B cell (primary cell): ENCODE results near the gene SLC25A24. TPM values are rescaled to one million over a fixed set of nuclear protein-coding genes. Genes with fewer than 3 reads are reported as not detected.
"Not testable (repeated sequence)": the region's sequence is repeated elsewhere in the genome, so short reads cannot be mapped to it uniquely, and the experiment has no call there.

ENCODE experiments used
- ATAC-seq: fragments of 200-7000 bp; cut with Tn5 transposase; one replicate; pipeline ENCODE4 v1.10.0; 2021; ENCODE audit warnings: low read depth, mild to moderate bottlenecking, moderate number of reproducible peaks, moderate library complexity
- CTCF ChIA-PET: fragments of 350-600 bp; sonication (Branson Sonifier 250); formaldehyde crosslinking; loops from one replicate; lab custom pipeline; 2021; ENCODE audit warnings: antibody characterized with exemption, inconsistent platforms; lab: Charles Lee
- POLR2A ChIA-PET: fragments of 350-600 bp; sonication (Branson Sonifier 250); formaldehyde crosslinking; loops from one replicate; lab custom pipeline; 2021; ENCODE audit warnings: antibody characterized with exemption; lab: Charles Lee
- DNase-seq: peaks from one replicate; pipeline ENCODE4 v3.0.0; 2013
- H2AFZ ChIP-seq: 2 replicates; pipeline ENCODE4 v1.6.1; 2012; ENCODE audit warnings: mild to moderate bottlenecking, low read depth, low read length; ENCODE audit not compliant: insufficient read depth, poor library complexity, severe bottlenecking
- H3K27ac ChIP-seq, 2 donors: 1 replicate in 1 of 2; 2 replicates in 1 of 2; pipeline ENCODE4 v1.5.1; 2012 to 2013; ENCODE audit warnings: low read length in 2 of 2, mild to moderate bottlenecking in 2 of 2, moderate library complexity in 1 of 2
- H3K27me3 ChIP-seq, 4 experiments: fragments of 200-600 bp in 1 of 4; sonication (generic) in 1 of 4; replicated peaks in 1 of 4; 1 replicate in 2 of 4; 2 replicates in 2 of 4; pipeline versions ENCODE4 v1.6.1 to v1.7.0; 2013 to 2016; ENCODE audit warnings: low read length in 3 of 4, mild to moderate bottlenecking in 2 of 4, mixed read lengths in 1 of 4, moderate library complexity in 1 of 4; ENCODE audit not compliant: insufficient read depth in 4 of 4, control insufficient read depth in 3 of 4; ENCODE audit errors: control extremely low read depth in 1 of 4
- H3K36me3 ChIP-seq, 2 experiments: replicated peaks in 1 of 2; 1 replicate in 1 of 2; 2 replicates in 1 of 2; pipeline versions ENCODE4 v1.6.1 to v1.7.1; 2013; ENCODE audit warnings: low read length in 1 of 2; ENCODE audit not compliant: insufficient read depth in 2 of 2, control insufficient read depth in 1 of 2; ENCODE audit errors: control extremely low read depth in 1 of 2, extremely low read depth in 1 of 2
- H3K4me1 ChIP-seq, 2 donors: fragments of 200-600 bp in 1 of 2; sonication (generic) in 1 of 2; 1 replicate in 1 of 2; 2 replicates in 1 of 2; pipeline versions ENCODE4 v1.5.1 to v1.6.1; 2013 to 2017; ENCODE audit warnings: low read length in 2 of 2; ENCODE audit not compliant: control insufficient read depth in 2 of 2, insufficient read depth in 2 of 2
- H3K4me2 ChIP-seq: replicated peaks from 2 replicates; pipeline ENCODE3; 2012; ENCODE audit warnings: mild to moderate bottlenecking, low read depth, low read length; ENCODE audit not compliant: poor library complexity, severe bottlenecking
- H3K4me3 ChIP-seq, 5 experiments: fragments of 200-600 bp in 1 of 5; sonication (generic) in 1 of 5; 1 replicate in 3 of 5; 2 replicates in 2 of 5; pipeline versions ENCODE4 v1.5.1 to v1.7.0; 2011 to 2016; ENCODE audit warnings: low read length in 4 of 5, mild to moderate bottlenecking in 4 of 5, low read depth in 2 of 5, control low read depth in 1 of 5, moderate library complexity in 1 of 5; ENCODE audit not compliant: insufficient read depth in 1 of 5; ENCODE audit errors: control extremely low read depth in 1 of 5, extremely low read depth in 1 of 5
- H3K79me2 ChIP-seq: fragments of 200-600 bp; sonication (generic); one replicate; pipeline ENCODE4 v1.6.0; 2016; ENCODE audit warnings: low read length; ENCODE audit not compliant: control insufficient read depth, insufficient read depth
- H3K9ac ChIP-seq: fragments of 200-600 bp; sonication (generic); 2 replicates; pipeline ENCODE4 v1.6.1; 2017; ENCODE audit warnings: mild to moderate bottlenecking, low read length, moderate library complexity
- H3K9me3 ChIP-seq, 3 donors: one replicate each; pipeline versions ENCODE4 v1.6.1 to v1.7.1; 2013; ENCODE audit warnings: low read length in 2 of 3; ENCODE audit not compliant: control insufficient read depth in 2 of 3, insufficient read depth in 1 of 3; ENCODE audit errors: control extremely low read depth in 1 of 3
- H4K20me1 ChIP-seq: 2 replicates; pipeline ENCODE4 v1.6.0; 2012; ENCODE audit warnings: mild to moderate bottlenecking, low read length; ENCODE audit not compliant: insufficient read depth, control insufficient read depth, poor library complexity, severe bottlenecking
- H3K27ac Mint-ChIP-seq: one replicate; pipeline ENCODE4 v1.8.0; 2021; ENCODE audit warnings: mixed read lengths
- H3K27me3 Mint-ChIP-seq: one replicate; pipeline ENCODE4 v1.8.0; 2021; ENCODE audit warnings: mixed read lengths
- H3K4me1 Mint-ChIP-seq: one replicate; pipeline ENCODE4 v1.8.0; 2021; ENCODE audit warnings: mixed read lengths
- H3K4me3 Mint-ChIP-seq: one replicate; pipeline ENCODE4 v1.8.0; 2021; ENCODE audit warnings: mixed read lengths
- H3K9me3 Mint-ChIP-seq: one replicate; pipeline ENCODE4 v1.8.0; 2022; ENCODE audit warnings: mixed read lengths; ENCODE audit not compliant: insufficient read depth
- EZH2 ChIP-seq: IDR thresholded peaks from 2 replicates; pipeline ENCODE4 v1.6.1; 2012; ENCODE audit warnings: borderline replicate concordance, low read depth, mild to moderate bottlenecking, moderate library complexity, low read length; ENCODE audit not compliant: insufficient read depth, poor library complexity, severe bottlenecking
- WGBS: methylation state at CpG from one replicate; pipeline ENCODE4 v1.1.5; 2013; ENCODE audit warnings: missing lambda C conversion rate; ENCODE audit not compliant: insufficient coverage; 5-methylcytosine and 5-hydroxymethylcytosine counted together
- intact Hi-C: fragments of 100-400 bp; cut with micrococcal nuclease; formaldehyde crosslinking; loops from one replicate; pipeline ENCODE4 v1.10.0; 2022
- polyA minus RNA-seq: library from RNA; depleted of rRNA, polyadenylated mRNA; stranded (reverse); fragments of >200 nt; gene quantifications from 2 replicates; pipeline ENCODE4 v1.2.3, GENCODE V29; 2012
- polyA plus RNA-seq: library from polyadenylated mRNA; depleted of rRNA; stranded (reverse); fragments of >200 nt; gene quantifications from 2 replicates; pipeline ENCODE4 v1.2.3, GENCODE V29; 2012
- total RNA-seq, 2 donors: library from RNA; stranded (reverse); fragments of 120-200 nt in 1 of 2; gene quantifications; 1 replicate in 1 of 2; 2 replicates in 1 of 2; pipeline versions ENCODE4 v1.2.3 to v1.2.4, GENCODE V29; 2013 to 2022
- TF ChIP-seq, protein P1 (sequence below): fragments of 200-600 bp; IDR thresholded peaks from one replicate; pipeline ENCODE4 v1.8.0; 2022; ENCODE audit warnings: antibody characterized with exemption, mild to moderate bottlenecking

Gene SLC25A24
- total RNA-seq (25.3 and 25.6 TPM in 2 replicates), polyA plus RNA-seq (5.7 and 6.0 TPM in 2 replicates), polyA minus RNA-seq (12.6 and 15.0 TPM in 2 replicates)
- 25.8 TPM for total RNA-seq (2013)

DNA sequence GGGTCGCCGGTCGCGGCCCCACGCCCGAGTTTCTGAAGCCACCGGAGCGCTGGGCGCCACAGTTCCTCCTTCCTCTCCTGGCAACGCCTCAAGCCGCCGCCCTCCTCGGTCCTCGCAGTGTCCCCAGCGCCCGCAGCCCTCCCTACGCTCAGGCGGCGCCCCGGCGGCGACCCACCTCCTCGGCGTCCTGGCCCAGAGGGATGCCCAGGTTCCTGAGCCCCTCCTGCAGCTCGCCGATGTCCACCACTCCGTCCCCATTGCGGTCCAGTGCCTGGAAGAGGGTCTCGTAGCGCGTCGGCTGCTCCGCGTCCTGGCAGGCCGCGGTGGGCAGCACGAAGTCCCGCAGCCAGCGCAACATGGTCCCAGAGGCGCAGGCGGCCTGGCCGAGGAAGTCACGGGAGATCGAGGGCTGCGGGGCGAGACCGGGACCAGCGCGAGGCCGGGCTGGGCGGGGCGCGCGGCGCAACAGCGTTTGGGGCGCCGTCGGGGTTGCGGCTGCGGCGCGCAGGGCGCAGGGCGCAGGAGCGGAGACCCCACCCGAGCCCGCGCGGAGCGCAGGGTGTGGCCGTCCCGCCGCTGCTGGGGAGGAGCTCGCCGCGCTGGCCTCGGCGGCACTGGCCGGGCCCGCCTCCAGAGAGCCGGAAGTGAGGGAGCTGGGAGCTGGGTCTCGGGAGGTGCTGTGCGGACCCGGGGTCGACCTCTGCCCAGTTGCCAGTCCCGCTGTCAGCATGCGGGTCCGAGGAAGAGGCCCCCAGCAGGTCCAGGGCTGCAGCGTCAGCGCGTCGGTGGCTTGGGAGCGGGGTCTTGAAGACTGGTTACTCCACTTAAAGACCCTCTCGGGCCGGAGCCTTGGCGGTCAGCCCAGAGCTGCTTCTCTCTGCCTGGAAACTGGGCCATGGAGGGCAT, at the start of gene SLC25A24:
Gene SLC25A24 (minus strand): TSS at position 563 of the 906 bp plus-strand sequence. CDS start 205 bp downstream, at position 358.
- Histone ChIP-seq H3K4me1 (peaks cover 13 to 16% of the 10 kb centered on the region in 2 donors), H3K79me2 (peaks cover 24% of the 10 kb centered on the region), H3K9me3 (no peaks in the 10 kb centered on the region), H3K4me2 (peak within 1 kb of the TSS; percentile 89), H4K20me1 (peaks cover 6% of the 10 kb centered on the region), H3K27me3 (no peaks in the 10 kb centered on the region), H3K4me3 (peak within 1 kb of the TSS; percentile 85 to 96 (median 87)), H3K9ac (peak within 1 kb of the TSS; percentile 85), H2AFZ (peak within 1 kb of the TSS; percentile 91), H3K27ac (peak within 1 kb of the TSS; percentile 80 to 84), H3K36me3 (no peaks in the 10 kb centered on the region)
- intact Hi-C loops: loop anchor here (1.0 to 5.0 kb wide), 6 partner anchors 73 to 547 kb away; partner anchors contain the start of genes EEIG2, HENMT1, PRPF38B and STXBP3
- H3K4me3 Mint-ChIP-seq: peak within 1 kb of the TSS; percentile 93
- DNase-seq: peak; percentile 85
- ChIA-PET POLR2A (interaction anchor here (0.7 to 1.6 kb wide), 5 partner anchors 19 to 900 kb away, joined by 3 to 6 read pairs (median 3); partner anchors contain the start of genes HENMT1, PRPF38B and WDR47), CTCF (interaction anchor here (0.6 to 2.0 kb wide), 11 partner anchors 10 to 492 kb away, joined by 3 to 17 read pairs (median 4); partner anchors contain the start of genes EEIG2 and PRPF38B)
- peaks cover 32% of the 10 kb centered on the region for H3K4me1 Mint-ChIP-seq
- peak within 1 kb of the TSS; percentile 94 for H3K27ac Mint-ChIP-seq
- TF ChIP-seq EZH2: no peak
- TF ChIP-seq, protein P1, sequence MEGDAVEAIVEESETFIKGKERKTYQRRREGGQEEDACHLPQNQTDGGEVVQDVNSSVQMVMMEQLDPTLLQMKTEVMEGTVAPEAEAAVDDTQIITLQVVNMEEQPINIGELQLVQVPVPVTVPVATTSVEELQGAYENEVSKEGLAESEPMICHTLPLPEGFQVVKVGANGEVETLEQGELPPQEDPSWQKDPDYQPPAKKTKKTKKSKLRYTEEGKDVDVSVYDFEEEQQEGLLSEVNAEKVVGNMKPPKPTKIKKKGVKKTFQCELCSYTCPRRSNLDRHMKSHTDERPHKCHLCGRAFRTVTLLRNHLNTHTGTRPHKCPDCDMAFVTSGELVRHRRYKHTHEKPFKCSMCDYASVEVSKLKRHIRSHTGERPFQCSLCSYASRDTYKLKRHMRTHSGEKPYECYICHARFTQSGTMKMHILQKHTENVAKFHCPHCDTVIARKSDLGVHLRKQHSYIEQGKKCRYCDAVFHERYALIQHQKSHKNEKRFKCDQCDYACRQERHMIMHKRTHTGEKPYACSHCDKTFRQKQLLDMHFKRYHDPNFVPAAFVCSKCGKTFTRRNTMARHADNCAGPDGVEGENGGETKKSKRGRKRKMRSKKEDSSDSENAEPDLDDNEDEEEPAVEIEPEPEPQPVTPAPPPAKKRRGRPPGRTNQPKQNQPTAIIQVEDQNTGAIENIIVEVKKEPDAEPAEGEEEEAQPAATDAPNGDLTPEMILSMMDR: no peak
- no peaks in the 10 kb centered on the region for H3K27me3 Mint-ChIP-seq
- peaks cover 2% of the 10 kb centered on the region for H3K9me3 Mint-ChIP-seq
- WGBS: under 1% methylated on average over 97 of the region's 97 CpGs
- peak; percentile 95 for ATAC-seq

DNA sequence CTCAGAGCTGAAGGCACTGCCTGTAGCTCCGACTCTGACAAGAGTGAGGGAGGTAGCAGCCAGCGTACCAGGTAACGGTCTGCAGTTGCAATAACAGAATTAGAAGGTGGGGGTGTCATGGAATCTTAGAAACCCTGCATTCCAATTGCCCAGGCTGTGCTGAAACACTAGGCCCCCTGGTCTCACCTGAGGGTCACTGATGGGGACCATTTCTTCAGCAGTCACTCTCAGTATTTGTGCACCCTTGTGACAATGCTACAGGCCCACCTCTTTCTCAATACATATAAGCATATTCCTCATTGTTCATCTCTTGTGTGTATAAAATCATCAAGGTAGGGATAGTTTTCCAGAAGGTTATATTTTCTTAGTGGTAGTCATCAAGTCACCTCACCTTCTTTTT, 43.8 kb upstream of the SLC25A24 start, which contains the start of gene NBPF4:
Gene NBPF4 (minus strand): TSS at position 101 of the 400 bp plus-strand sequence. CDS start 315 bp downstream, outside the sequence.
- intact Hi-C loops, H3K9ac ChIP-seq, POLR2A ChIA-PET, H3K4me1 Mint-ChIP-seq, DNase-seq, H3K36me3 ChIP-seq, ATAC-seq, CTCF ChIA-PET, H4K20me1 ChIP-seq, H3K27me3 Mint-ChIP-seq, H3K27ac Mint-ChIP-seq, H3K27me3 ChIP-seq, H2AFZ ChIP-seq, H3K79me2 ChIP-seq, H3K4me2 ChIP-seq, H3K9me3 Mint-ChIP-seq, H3K27ac ChIP-seq, H3K4me3 Mint-ChIP-seq, H3K4me1 ChIP-seq, H3K4me3 ChIP-seq, H3K9me3 ChIP-seq: not testable (repeated sequence)
- WGBS: no CpG with 5 or more reads among the region's 3 CpGs

- POLR2A ChIA-PET, H3K27me3 Mint-ChIP-seq, H3K4me3 Mint-ChIP-seq, H3K4me1 ChIP-seq, H3K27ac ChIP-seq, H4K20me1 ChIP-seq, H3K9me3 ChIP-seq, H3K79me2 ChIP-seq, H2AFZ ChIP-seq, CTCF ChIA-PET, H3K9me3 Mint-ChIP-seq, H3K4me3 ChIP-seq, intact Hi-C loops, H3K27ac Mint-ChIP-seq, H3K4me2 ChIP-seq, H3K36me3 ChIP-seq, H3K4me1 Mint-ChIP-seq, DNase-seq, H3K27me3 ChIP-seq, H3K9ac ChIP-seq, ATAC-seq: not testable (repeated sequence)
- no CpG with 5 or more reads among the region's 2 CpGs for WGBS
These were observed 39.3 kb upstream of the SLC25A24 start for GRCh38 chr1:108239426-108239825.
